Liver (tissue), 9 donors: ENCODE results near the gene SHB. TPM values are rescaled to one million over a fixed set of nuclear protein-coding genes. Genes with fewer than 3 reads are reported as not detected.

ENCODE experiments used
- DNase-seq: peaks from one replicate; pipeline ENCODE4 v3.0.0-alpha.2; 2017; ENCODE audit warnings: low spot score
- H3K27ac ChIP-seq, 2 donors: one replicate each; pipeline ENCODE4 v1.7.0; 2013; ENCODE audit warnings: inconsistent platforms in 2 of 2, low read length in 2 of 2, control low read depth in 1 of 2, low read depth in 1 of 2, mild to moderate bottlenecking in 1 of 2
- H3K27me3 ChIP-seq, 4 donors: one replicate each; pipeline versions ENCODE4 v1.6.1 to v1.7.0; 2013; ENCODE audit warnings: low read length in 3 of 4, inconsistent platforms in 1 of 4, mild to moderate bottlenecking in 1 of 4, moderate library complexity in 1 of 4; ENCODE audit not compliant: control insufficient read depth in 4 of 4, insufficient read depth in 4 of 4
- H3K36me3 ChIP-seq, 4 donors: one replicate each; pipeline versions ENCODE4 v1.6.1 to v1.7.0; 2013; ENCODE audit warnings: low read length in 3 of 4, mild to moderate bottlenecking in 3 of 4, low read depth in 1 of 4, moderate library complexity in 1 of 4; ENCODE audit not compliant: control insufficient read depth in 4 of 4, insufficient read depth in 3 of 4
- H3K4me1 ChIP-seq, 4 donors: one replicate each; pipeline versions ENCODE4 v1.6.1 to v1.7.0; 2013; ENCODE audit warnings: low read length in 3 of 4, mild to moderate bottlenecking in 3 of 4, moderate library complexity in 1 of 4; ENCODE audit not compliant: control insufficient read depth in 4 of 4, insufficient read depth in 4 of 4
- H3K4me3 ChIP-seq, 3 donors: one replicate each; pipeline versions ENCODE4 v1.6.1 to v1.7.0; 2013; ENCODE audit warnings: low read length in 3 of 3, control low read depth in 1 of 3, low read depth in 1 of 3, mild to moderate bottlenecking in 1 of 3
- H3K9ac ChIP-seq, 2 donors: one replicate each; pipeline ENCODE4 v1.7.0; 2013; ENCODE audit warnings: low read length in 2 of 2, mild to moderate bottlenecking in 2 of 2, moderate library complexity in 2 of 2, control low read depth in 1 of 2, low read depth in 1 of 2
- H3K9me3 ChIP-seq, 4 donors: one replicate each; pipeline versions ENCODE4 v1.6.1 to v1.7.0; 2013; ENCODE audit warnings: low read length in 3 of 4; ENCODE audit not compliant: control insufficient read depth in 4 of 4
- EGR1 ChIP-seq, 2 donors: IDR thresholded peaks; 2 replicates each; pipeline ENCODE4 v1.6.1; 2016 to 2018; ENCODE audit warnings: antibody characterized with exemption in 2 of 2, low read depth in 2 of 2
- FOXA2 ChIP-seq: IDR thresholded peaks from 2 replicates; pipeline ENCODE4 v1.6.1; 2016; ENCODE audit warnings: antibody characterized with exemption
- GABPA ChIP-seq, 2 donors: IDR thresholded peaks in 1 of 2; conservative IDR thresholded peaks in 1 of 2; 2 replicates each; pipeline ENCODE4 v1.6.1; 2016; ENCODE audit warnings: antibody characterized with exemption in 2 of 2, mild to moderate bottlenecking in 1 of 2, moderate library complexity in 1 of 2
- HNF4G ChIP-seq: IDR thresholded peaks from 2 replicates; pipeline ENCODE4 v1.6.1; 2016; ENCODE audit warnings: antibody characterized with exemption
- JUND ChIP-seq, 2 donors: IDR thresholded peaks; 2 replicates each; pipeline ENCODE4 v1.6.1; 2016; ENCODE audit warnings: antibody characterized with exemption in 2 of 2
- MAX ChIP-seq: IDR thresholded peaks from 2 replicates; pipeline ENCODE4 v1.6.1; 2016; ENCODE audit warnings: antibody characterized with exemption
- RAD21 ChIP-seq, 2 donors: IDR thresholded peaks; 2 replicates each; pipeline ENCODE4 v1.6.1; 2016; ENCODE audit warnings: antibody characterized with exemption in 2 of 2, mild to moderate bottlenecking in 2 of 2
- REST ChIP-seq: IDR thresholded peaks from 2 replicates; pipeline ENCODE4 v1.6.1; 2016; ENCODE audit warnings: antibody characterized with exemption, mild to moderate bottlenecking
- RXRA ChIP-seq, 2 donors: IDR thresholded peaks; 2 replicates each; pipeline ENCODE4 v1.6.1; 2017 to 2018; ENCODE audit warnings: antibody characterized with exemption in 2 of 2, mild to moderate bottlenecking in 1 of 2
- SP1 ChIP-seq: IDR thresholded peaks from 2 replicates; pipeline ENCODE4 v1.6.1; 2018; ENCODE audit warnings: antibody characterized with exemption, mild to moderate bottlenecking
- TAF1 ChIP-seq: conservative IDR thresholded peaks from 2 replicates; pipeline ENCODE4 v1.6.1; 2016; ENCODE audit warnings: antibody characterized with exemption, mild to moderate bottlenecking
- YY1 ChIP-seq: IDR thresholded peaks from 2 replicates; pipeline ENCODE4 v1.6.1; 2016; ENCODE audit warnings: antibody characterized with exemption, mild to moderate bottlenecking
- ZBTB33 ChIP-seq: IDR thresholded peaks from 2 replicates; pipeline ENCODE4 v1.6.1; 2016; ENCODE audit warnings: antibody characterized with exemption
- WGBS: extraction: QIAGEN DNeasy Blood & Tissue Kit; methylation state at CpG from one replicate; pipeline ENCODE4 v1.1.7; 2013; 5-methylcytosine and 5-hydroxymethylcytosine counted together
- polyA plus RNA-seq, 2 donors: library from polyadenylated mRNA; stranded (reverse) in 1 of 2; unstranded in 1 of 2; fragments of 200-250 nt in 1 of 2; fragments of >200 nt in 1 of 2; fragmentation: Nextera tagmentation in 1 of 2; extraction: Ambion mirVana in 1 of 2; gene quantifications; one replicate each; pipeline versions ENCODE4 v1.2.1 to v1.2.3, GENCODE V29; 2013 to 2015
- total RNA-seq, 2 donors: library from RNA; depleted of rRNA; stranded (reverse); fragments of >200 nt; gene quantifications; one replicate each; pipeline ENCODE4 v1.2.3, GENCODE V29; 2014
- TF ChIP-seq, protein P1 (sequence below): fragments of 150-350 bp; IDR thresholded peaks from 2 replicates; pipeline ENCODE4 v1.5.1; 2017; ENCODE audit warnings: improper control_type of control experiment, low read depth, low read length; ENCODE audit not compliant: missing input control
- donor health status: healthy.
- donor health status: healthy.
- donor health status: healthy.
- donor health status: healthy.
- donor health status: healthy.

Gene SHB
- total and polyA plus RNA-seq, 4 donors = 3.4 to 17.3 (median 7.0) TPM

- no peak for DNase-seq
- H3K4me3 ChIP-seq = no peak overlapping the region
- no peaks in the 10 kb centered on the region for H3K27me3 ChIP-seq
- WGBS = 70% methylated on average over 2 of the region's 2 CpGs
- peaks cover 0 to 5% (median under 1%) of the 10 kb centered on the region in 4 donors for H3K4me1 ChIP-seq
- H3K9me3 ChIP-seq = no peaks in the 10 kb centered on the region
- no peak overlapping the region for H3K27ac ChIP-seq
- TF ChIP-seq MAX = no peak
- no peak for TF ChIP-seq RAD21 (IDR thresholded peaks at IDR 0.05)
- no peak for TF ChIP-seq YY1
- no peak for TF ChIP-seq FOXA2
- TF ChIP-seq REST = no peak
- no peak for TF ChIP-seq TAF1
- no peak for TF ChIP-seq GABPA (IDR thresholded peaks at IDR 0.05 in 1 of 2, conservative IDR thresholded peaks at IDR 0.05 in 1 of 2)
- no peak for TF ChIP-seq ZBTB33
- no peak overlapping the region for H3K9ac ChIP-seq
- peaks cover 0 to 6% (median 1%) of the 10 kb centered on the region in 4 donors for H3K36me3 ChIP-seq
Measured at GRCh38 chr9:37988602-37989001, 80.4 kb downstream of the SHB start.

- H3K4me1 ChIP-seq = peaks cover 0 to 4% (median 0%) of the 10 kb centered on the region in 4 donors
- H3K4me3 ChIP-seq = no peak overlapping the region
Measured at GRCh38 chr9:37988041-37988440, 81.0 kb downstream of the SHB start.

DNA sequence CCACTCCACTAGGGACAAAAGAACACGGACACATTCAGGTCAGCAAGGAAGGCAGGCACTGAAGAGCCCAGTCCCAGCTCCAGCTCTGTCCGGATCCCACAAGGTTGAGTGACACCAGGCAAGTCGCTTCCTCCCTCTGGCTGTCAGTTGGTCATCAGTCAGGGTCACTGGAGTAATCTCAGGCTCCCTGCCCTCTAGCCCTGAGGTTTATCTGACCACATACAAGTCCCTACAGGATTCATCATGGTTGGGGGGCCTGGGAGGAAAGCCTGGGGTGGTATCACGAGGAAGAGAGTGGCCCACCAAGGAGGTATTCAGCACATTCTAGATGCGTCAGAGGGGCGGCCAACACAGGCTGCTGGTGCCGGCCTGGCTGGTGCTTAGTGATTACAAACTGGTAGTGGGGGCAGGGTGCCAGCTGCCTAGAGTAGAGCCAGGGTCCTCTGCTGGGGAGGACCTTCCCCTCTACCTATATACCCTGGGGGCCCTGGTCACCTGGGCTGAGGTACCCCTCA, 81.5 kb downstream of the SHB start:
- H3K4me3 ChIP-seq = no peak overlapping the region
- H3K4me1 ChIP-seq = peaks cover 0 to 4% (median 0%) of the 10 kb centered on the region in 4 donors
- H3K36me3 ChIP-seq = peaks cover 0 to 6% (median 1%) of the 10 kb centered on the region in 4 donors
- no peak overlapping the region for H3K9ac ChIP-seq
- 91% methylated on average over 7 of the region's 7 CpGs for WGBS
- no peaks in the 10 kb centered on the region for H3K27me3 ChIP-seq
- DNase-seq = no peak
- H3K27ac ChIP-seq = no peak overlapping the region
- TF ChIP-seq FOXA2 (no peak), RAD21 (IDR thresholded peaks at IDR 0.05) (no peak), REST (no peak), JUND (IDR thresholded peaks at IDR 0.05) (no peak), EGR1 (IDR thresholded peaks at IDR 0.05; ENCODE audit: low read depth in 2 of 2) (no peak), TAF1 (no peak), SP1 (no peak), RXRA (IDR thresholded peaks at IDR 0.05) (no peak)
- TF ChIP-seq, protein P1, sequence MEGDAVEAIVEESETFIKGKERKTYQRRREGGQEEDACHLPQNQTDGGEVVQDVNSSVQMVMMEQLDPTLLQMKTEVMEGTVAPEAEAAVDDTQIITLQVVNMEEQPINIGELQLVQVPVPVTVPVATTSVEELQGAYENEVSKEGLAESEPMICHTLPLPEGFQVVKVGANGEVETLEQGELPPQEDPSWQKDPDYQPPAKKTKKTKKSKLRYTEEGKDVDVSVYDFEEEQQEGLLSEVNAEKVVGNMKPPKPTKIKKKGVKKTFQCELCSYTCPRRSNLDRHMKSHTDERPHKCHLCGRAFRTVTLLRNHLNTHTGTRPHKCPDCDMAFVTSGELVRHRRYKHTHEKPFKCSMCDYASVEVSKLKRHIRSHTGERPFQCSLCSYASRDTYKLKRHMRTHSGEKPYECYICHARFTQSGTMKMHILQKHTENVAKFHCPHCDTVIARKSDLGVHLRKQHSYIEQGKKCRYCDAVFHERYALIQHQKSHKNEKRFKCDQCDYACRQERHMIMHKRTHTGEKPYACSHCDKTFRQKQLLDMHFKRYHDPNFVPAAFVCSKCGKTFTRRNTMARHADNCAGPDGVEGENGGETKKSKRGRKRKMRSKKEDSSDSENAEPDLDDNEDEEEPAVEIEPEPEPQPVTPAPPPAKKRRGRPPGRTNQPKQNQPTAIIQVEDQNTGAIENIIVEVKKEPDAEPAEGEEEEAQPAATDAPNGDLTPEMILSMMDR = no peak
- no peaks in the 10 kb centered on the region for H3K9me3 ChIP-seq

More at GRCh38 chr9:37988041-37988440, 81.0 kb downstream of the SHB start:
- no peak overlapping the region for H3K27ac ChIP-seq
- no peak for DNase-seq
- 61% methylated on average over 5 of the region's 5 CpGs for WGBS
- TF ChIP-seq GABPA (IDR thresholded peaks at IDR 0.05 in 1 of 2, conservative IDR thresholded peaks at IDR 0.05 in 1 of 2) = no peak
- TF ChIP-seq EGR1 (IDR thresholded peaks at IDR 0.05; ENCODE audit: low read depth in 2 of 2) = no peak
- TF ChIP-seq HNF4G = no peak
- H3K9ac ChIP-seq = no peak overlapping the region
- peaks cover 0 to 6% (median 1%) of the 10 kb centered on the region in 4 donors for H3K36me3 ChIP-seq
- H3K27me3 ChIP-seq = no peaks in the 10 kb centered on the region
- no peaks in the 10 kb centered on the region for H3K9me3 ChIP-seq
